ENCODE measurements around the gene ALG8.

DNA sequence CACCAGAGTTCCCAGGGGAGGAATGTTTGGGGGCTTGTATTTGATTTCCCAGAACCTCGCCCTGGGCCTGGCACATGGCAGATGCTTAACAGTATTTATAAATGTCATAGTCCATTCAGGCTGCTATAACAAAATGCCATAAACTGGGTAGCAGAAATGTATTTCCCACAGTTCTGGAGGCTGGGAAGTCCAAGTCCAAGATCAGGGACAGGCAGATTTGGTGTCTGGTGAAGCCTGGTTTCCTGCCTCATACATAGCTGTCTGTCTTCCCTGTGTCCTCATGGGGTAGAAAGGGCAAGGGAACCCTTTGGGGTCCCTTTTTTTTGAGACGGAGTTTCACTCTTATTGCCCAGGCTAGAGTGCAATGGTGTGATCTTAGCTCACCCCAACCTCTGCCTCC is 25.0 kb upstream of the ALG8 start:
- TF ChIP-seq, protein P1, sequence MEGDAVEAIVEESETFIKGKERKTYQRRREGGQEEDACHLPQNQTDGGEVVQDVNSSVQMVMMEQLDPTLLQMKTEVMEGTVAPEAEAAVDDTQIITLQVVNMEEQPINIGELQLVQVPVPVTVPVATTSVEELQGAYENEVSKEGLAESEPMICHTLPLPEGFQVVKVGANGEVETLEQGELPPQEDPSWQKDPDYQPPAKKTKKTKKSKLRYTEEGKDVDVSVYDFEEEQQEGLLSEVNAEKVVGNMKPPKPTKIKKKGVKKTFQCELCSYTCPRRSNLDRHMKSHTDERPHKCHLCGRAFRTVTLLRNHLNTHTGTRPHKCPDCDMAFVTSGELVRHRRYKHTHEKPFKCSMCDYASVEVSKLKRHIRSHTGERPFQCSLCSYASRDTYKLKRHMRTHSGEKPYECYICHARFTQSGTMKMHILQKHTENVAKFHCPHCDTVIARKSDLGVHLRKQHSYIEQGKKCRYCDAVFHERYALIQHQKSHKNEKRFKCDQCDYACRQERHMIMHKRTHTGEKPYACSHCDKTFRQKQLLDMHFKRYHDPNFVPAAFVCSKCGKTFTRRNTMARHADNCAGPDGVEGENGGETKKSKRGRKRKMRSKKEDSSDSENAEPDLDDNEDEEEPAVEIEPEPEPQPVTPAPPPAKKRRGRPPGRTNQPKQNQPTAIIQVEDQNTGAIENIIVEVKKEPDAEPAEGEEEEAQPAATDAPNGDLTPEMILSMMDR (IDR thresholded peaks at IDR 0.05), result no peak
- TF ChIP-seq EZH2 (IDR thresholded peaks at IDR 0.05), result no peak
- TF ChIP-seq EZH2phosphoT487 (IDR thresholded peaks at IDR 0.05), result no peak
